Omental fat pad (tissue), 4 donors: ENCODE measurements around the gene BICC1. TPM values are rescaled to one million over a fixed set of nuclear protein-coding genes. Genes with fewer than 3 reads are reported as not detected.

Experiments
- ATAC-seq: fragments of 150-250 bp; one replicate; pipeline ENCODE4 v1.9.1; 2016; ENCODE audit warnings: mild to moderate bottlenecking, moderate library complexity; ENCODE audit not compliant: low FRiP score
- DNase-seq: peaks from one replicate; pipeline ENCODE4 v3.0.0-alpha.2; 2019; ENCODE audit warnings: low spot score
- total RNA-seq, 4 donors: library from RNA; depleted of rRNA; stranded (reverse); fragments of >200 nt; gene quantifications; one replicate each; pipeline ENCODE4 v1.1.0, GENCODE V29; 2016
- TF ChIP-seq, protein P1 (sequence below), 3 donors: fragments of 450-650 bp; IDR thresholded peaks; one replicate each; pipeline ENCODE4 v1.5.1; 2016 to 2017; ENCODE audit warnings: antibody characterized with exemption in 3 of 3, mild to moderate bottlenecking in 3 of 3, moderate library complexity in 2 of 3

BICC1 gene
- total RNA-seq, 4 donors from 2014 or later, result 14.8 to 44.6 (median 27.2) TPM

DNA sequence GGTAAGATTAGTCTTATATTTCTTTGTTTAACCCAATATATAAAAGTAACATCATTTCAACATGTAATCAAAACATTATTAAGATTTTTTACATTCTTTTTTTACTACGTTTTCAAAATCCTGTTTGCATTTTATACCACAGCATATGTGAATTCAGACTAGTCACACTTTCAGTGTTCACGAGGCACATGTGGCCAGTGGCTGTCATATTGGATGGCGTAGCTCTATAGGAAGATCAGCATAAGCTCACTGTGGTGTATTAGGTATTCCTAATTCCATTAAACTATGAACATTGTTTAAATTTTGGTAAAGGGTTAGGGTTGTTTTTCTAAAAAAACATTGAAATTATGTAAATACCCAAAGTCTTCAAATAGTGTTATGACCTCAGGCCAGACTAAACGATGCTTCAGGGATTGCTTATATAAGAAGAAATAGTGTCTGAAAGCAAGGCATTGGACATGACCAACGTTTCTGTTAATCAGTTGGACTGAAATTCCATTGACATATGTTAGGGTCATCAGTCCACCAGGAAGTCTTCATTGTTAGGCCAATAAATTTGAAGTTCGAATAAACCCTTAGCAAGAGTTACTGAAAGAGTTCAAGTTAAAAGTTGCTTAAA is 97.0 kb downstream of the BICC1 start:
- TF ChIP-seq, protein P1, sequence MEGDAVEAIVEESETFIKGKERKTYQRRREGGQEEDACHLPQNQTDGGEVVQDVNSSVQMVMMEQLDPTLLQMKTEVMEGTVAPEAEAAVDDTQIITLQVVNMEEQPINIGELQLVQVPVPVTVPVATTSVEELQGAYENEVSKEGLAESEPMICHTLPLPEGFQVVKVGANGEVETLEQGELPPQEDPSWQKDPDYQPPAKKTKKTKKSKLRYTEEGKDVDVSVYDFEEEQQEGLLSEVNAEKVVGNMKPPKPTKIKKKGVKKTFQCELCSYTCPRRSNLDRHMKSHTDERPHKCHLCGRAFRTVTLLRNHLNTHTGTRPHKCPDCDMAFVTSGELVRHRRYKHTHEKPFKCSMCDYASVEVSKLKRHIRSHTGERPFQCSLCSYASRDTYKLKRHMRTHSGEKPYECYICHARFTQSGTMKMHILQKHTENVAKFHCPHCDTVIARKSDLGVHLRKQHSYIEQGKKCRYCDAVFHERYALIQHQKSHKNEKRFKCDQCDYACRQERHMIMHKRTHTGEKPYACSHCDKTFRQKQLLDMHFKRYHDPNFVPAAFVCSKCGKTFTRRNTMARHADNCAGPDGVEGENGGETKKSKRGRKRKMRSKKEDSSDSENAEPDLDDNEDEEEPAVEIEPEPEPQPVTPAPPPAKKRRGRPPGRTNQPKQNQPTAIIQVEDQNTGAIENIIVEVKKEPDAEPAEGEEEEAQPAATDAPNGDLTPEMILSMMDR (IDR thresholded peaks at IDR 0.05), result no peak
- no peak for DNase-seq
- ATAC-seq, result no peak

DNA sequence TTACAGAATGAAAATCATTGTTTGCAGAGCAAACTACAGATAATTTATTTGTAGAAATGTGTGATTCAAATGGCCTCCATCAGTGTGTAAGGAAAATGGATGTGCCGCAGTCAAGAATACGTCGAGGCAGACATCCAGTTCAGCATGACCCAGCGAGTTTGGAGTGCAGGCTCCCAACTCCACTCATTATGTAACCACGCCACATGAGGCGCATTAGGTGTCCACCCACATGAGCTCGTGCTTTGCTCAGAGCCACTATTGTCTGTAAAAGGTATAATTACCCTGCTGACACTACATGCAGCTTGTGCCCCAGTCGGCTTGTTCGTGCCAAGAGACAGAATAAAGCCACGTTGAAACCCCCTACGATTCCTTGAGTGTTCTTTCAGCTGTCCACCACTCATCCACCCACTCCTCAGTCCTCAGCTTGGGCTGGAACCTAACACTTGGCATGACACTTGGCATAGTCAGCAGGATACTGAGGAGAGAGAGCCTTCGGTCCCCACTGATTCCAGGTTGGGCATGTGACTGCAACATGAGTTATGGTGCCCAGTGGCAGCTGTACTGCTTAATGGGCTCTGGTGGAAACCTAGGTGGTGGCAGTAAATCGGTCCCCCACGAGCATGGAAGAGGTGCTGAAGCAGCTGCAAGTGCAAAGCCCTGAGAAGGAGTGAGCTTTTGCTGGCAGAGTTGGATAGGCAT is 102.7 kb downstream of the BICC1 start:
- TF ChIP-seq, protein P1 (IDR thresholded peaks at IDR 0.05), result no peak
- ATAC-seq (no peak), DNase-seq (no peak)

DNA sequence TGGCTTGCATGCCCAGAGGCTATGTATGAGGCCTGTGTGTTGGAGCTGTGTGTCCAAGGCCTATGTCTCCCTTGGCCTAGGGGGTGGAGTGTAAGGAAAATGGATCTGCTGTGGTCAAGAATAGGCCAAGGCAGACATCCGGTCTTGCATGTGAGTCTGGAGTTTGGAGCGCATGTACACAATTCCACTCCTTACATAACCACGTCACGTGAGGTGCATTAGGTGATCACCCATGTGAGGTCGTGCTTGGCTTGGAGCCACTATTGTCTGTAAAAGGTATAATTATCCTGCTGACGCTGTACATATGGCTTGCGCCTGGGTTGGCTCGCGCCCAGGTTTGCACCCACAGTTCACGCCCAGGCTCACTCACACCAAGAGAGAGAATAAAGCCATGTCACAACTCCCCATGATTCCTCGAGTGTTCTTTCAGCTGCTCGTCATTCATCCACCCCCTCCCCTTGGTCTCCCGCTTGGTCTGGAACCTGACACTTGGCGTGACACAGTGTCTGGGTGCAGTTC is 105.5 kb downstream of the BICC1 start:
- ATAC-seq (no peak), DNase-seq (no peak)
- TF ChIP-seq, protein P1 (IDR thresholded peaks at IDR 0.05), result no peak

DNA sequence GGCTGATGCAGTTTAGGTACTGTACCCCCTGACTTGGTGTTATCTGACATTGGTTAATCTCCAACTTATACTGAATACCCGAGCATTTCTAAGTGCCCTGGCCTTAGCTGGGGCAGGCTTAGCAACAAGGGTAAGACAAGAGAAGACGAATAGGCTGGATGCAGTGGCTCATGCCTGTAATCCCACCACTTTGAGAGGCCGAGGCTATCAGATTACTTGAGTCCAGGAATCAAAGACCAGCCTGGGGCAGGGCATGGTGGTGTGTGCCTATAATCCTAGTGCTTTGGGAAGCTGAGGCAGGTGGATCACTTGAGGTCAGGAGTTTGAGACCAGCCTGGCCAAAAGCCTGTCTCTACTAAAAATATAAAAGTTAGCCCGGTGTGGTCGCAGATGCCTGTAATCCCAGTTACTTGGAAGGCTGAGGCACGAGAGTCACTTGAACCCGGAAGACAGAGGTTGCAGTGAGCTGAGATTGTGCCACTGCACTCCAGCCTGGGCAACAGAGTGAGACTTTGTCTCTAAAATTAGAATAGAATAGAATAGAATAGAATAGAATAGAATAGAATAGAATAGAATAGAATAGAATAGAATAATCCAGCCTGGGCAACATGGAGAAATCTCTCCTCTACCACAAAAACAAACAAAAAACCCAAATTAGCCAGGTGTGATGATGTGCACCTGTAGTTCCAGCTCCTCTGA is 108.9 kb downstream of the BICC1 start:
- DNase-seq (no peak), ATAC-seq (no peak)
- TF ChIP-seq, protein P1 (IDR thresholded peaks at IDR 0.05), result no peak

DNA sequence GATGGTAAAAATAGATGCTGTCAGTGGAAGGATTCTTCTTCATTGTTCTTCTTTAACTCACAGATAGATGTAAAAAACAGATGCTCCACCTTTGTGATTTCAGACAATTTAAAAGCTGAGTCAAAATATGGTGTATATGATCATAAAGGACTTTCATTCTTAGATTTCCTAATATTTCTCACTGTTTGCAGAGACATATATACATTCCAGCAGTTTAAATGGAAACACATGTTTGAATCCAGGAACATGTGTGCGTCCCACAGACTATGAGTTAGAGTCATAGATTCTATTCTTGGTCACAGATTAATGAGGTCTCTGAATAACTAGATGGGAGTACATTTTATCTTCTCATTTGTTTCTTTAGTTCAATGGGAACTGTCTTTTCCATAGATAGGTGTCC is 109.6 kb downstream of the BICC1 start:
- TF ChIP-seq, protein P1 (IDR thresholded peaks at IDR 0.05), result no peak
- ATAC-seq, result no peak
- DNase-seq, result no peak

DNA sequence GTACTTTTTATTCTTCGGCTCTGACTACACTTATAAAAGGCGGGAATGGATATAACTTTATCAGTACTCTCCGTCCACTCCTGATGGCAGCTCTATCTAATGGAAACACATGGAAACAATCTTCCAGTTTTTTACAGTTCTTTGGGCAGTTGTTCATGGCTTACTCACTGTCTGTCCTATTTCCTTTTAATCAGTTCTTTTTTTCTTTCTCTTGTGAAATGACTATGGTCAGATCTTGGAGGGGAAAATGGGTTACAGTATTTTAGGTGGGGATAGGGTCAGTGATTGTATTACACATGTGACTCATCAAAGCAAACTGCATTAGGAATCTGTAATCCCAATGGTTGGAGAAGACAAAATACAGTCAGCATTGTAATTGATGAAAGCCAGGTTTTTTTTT is 112.4 kb downstream of the BICC1 start:
- TF ChIP-seq, protein P1 (IDR thresholded peaks at IDR 0.05), result no peak
- ATAC-seq, result no peak
- DNase-seq, result no peak
